A549 (cell line): Measurements from ENCODE around the gene CD8B. TPM values are rescaled to one million over a fixed set of nuclear protein-coding genes. Genes with fewer than 3 reads are reported as not detected.
A peak's percentile ranks its signal among the peaks of the same experiment; 100 is the strongest.

Experiments used
- ATAC-seq, 2 experiments: fragments of 200-7000 bp in 1 of 2; fragments of >200 bp in 1 of 2; cut with Nextera tagmentation in 1 of 2; cut with Tn5 transposase in 1 of 2; 3 replicates each; pipeline versions ENCODE4 v1.8.0 to v1.9.1; 2018 to 2020; ENCODE audit warnings: mild to moderate bottlenecking in 1 of 2, moderate library complexity in 1 of 2
- CTCF ChIA-PET: fragments of 300-600 bp; sonication (Branson Sonifier 250); formaldehyde crosslinking; extraction: SDS; loops from one replicate; lab custom pipeline; 2021; ENCODE audit warnings: antibody characterized with exemption, inconsistent platforms; lab: Yijun Ruan, JAX
- POLR2A ChIA-PET: fragments of 350-600 bp; formaldehyde crosslinking; extraction: SDS; loops from one replicate; lab custom pipeline; 2021; ENCODE audit warnings: antibody characterized with exemption, inconsistent platforms; lab: Yijun Ruan, JAX
- DNase-seq, 2 experiments: peaks; one replicate each; pipeline versions ENCODE4 v3.0.0 to v3.0.0-alpha.2; 2011 to 2016; ENCODE audit warnings: low read depth in 1 of 2, low spot score in 1 of 2
- FAIRE-seq: peaks from 2 replicates; lab custom pipeline; 2011; peaks lifted over from hg19 to GRCh38; lab: Jason Lieb, UNC
- H3K27ac ChIP-seq, 2 experiments: fragments of >200 bp; sonication (Bioruptor Twin); formaldehyde crosslinking; 3 replicates each; pipeline ENCODE4 v1.5.1; 2016 to 2017
- H3K4me1 ChIP-seq: fragments of >200 bp; sonication (Bioruptor Twin); formaldehyde crosslinking; 3 replicates; pipeline ENCODE4 v1.6.1; 2016
- H3K4me2 ChIP-seq: fragments of >200 bp; sonication (Bioruptor Twin); formaldehyde crosslinking; 3 replicates; pipeline ENCODE4 v1.6.1; 2016
- H3K4me3 ChIP-seq: fragments of >200 bp; sonication (Bioruptor Twin); formaldehyde crosslinking; 3 replicates; pipeline ENCODE4 v1.5.1; 2016
- H3K9me3 ChIP-seq: fragments of >200 bp; sonication (Bioruptor Twin); formaldehyde crosslinking; 3 replicates; pipeline ENCODE4 v1.6.1; 2016
- BHLHE40 ChIP-seq: IDR thresholded peaks from 2 replicates; pipeline ENCODE4 v1.6.1; 2012; ENCODE audit warnings: low read depth, low read length, inconsistent platforms
- CBX8 ChIP-seq: fragments of 200-600 bp; sonication (generic); IDR thresholded peaks from 2 replicates; pipeline ENCODE4 v1.6.1; 2016
- CHD2 ChIP-seq: fragments of 150-350 bp; IDR thresholded peaks from 2 replicates; pipeline ENCODE4 v1.6.1; 2014; ENCODE audit warnings: low read length; ENCODE audit not compliant: partially characterized antibody
- CHD4 ChIP-seq: fragments of 200-600 bp; sonication (generic); IDR thresholded peaks from 2 replicates; pipeline ENCODE4 v1.6.1; 2016; ENCODE audit warnings: antibody characterized with exemption, mild to moderate bottlenecking, borderline replicate concordance
- ESRRA ChIP-seq: fragments of 150-350 bp; IDR thresholded peaks from 2 replicates; pipeline ENCODE4 v1.6.1; 2014; ENCODE audit warnings: mild to moderate bottlenecking, low read length, borderline replicate concordance
- GATA3 ChIP-seq: IDR thresholded peaks from 2 replicates; pipeline ENCODE4 v1.6.1; 2012; ENCODE audit warnings: borderline replicate concordance
- HEYL ChIP-seq: fragments of 250-450 bp; sonication (Bioruptor Pico); IDR thresholded peaks from 2 replicates; pipeline ENCODE4 v1.8.0; 2021; ENCODE audit warnings: mild to moderate bottlenecking, moderate library complexity
- HOXB5 ChIP-seq: fragments of 250-450 bp; sonication (Bioruptor Pico); IDR thresholded peaks from 2 replicates; pipeline ENCODE4 v1.5.0; 2020; ENCODE audit warnings: mild to moderate bottlenecking, moderate library complexity
- MAFK ChIP-seq: fragments of 450-650 bp; IDR thresholded peaks from 2 replicates; pipeline ENCODE4 v1.6.1; 2014; ENCODE audit not compliant: partially characterized antibody
- PHF8 ChIP-seq: fragments of 200-600 bp; sonication (generic); IDR thresholded peaks from 2 replicates; pipeline ENCODE4 v1.6.1; 2016; ENCODE audit warnings: low read depth, mild to moderate bottlenecking, antibody characterized with exemption, moderate library complexity, borderline replicate concordance
- POLR2A ChIP-seq: IDR thresholded peaks from 2 replicates; pipeline ENCODE4 v1.6.1; 2012; ENCODE audit warnings: mild to moderate bottlenecking, low read length
- POLR2AphosphoS2 ChIP-seq: conservative IDR thresholded peaks from 2 replicates; pipeline ENCODE4 v1.6.1; 2012; ENCODE audit warnings: low read length, improper control_type of control experiment, inconsistent platforms
- RNF2 ChIP-seq: fragments of 200-600 bp; sonication (generic); IDR thresholded peaks from 2 replicates; pipeline ENCODE4 v1.6.1; 2016; ENCODE audit warnings: low read depth, mild to moderate bottlenecking, antibody characterized with exemption, moderate library complexity, borderline replicate concordance
- SMC3 ChIP-seq: fragments of >200 bp; sonication (Bioruptor Twin); formaldehyde crosslinking; IDR thresholded peaks from 3 replicates; pipeline ENCODE4 v1.6.1; 2018; ENCODE audit warnings: inconsistent platforms
- SREBF2 ChIP-seq: fragments of 450-650 bp; IDR thresholded peaks from 2 replicates; pipeline ENCODE4 v1.6.1; 2014; ENCODE audit warnings: mild to moderate bottlenecking, moderate library complexity
- TFCP2L1 ChIP-seq: fragments of 250-450 bp; sonication (Bioruptor Pico); IDR thresholded peaks from 2 replicates; pipeline ENCODE4 v1.5.0; 2021; ENCODE audit warnings: mild to moderate bottlenecking
- ZFP36 ChIP-seq: fragments of 450-650 bp; IDR thresholded peaks from 2 replicates; pipeline ENCODE4 v1.6.1; 2014; ENCODE audit warnings: borderline replicate concordance; ENCODE audit not compliant: partially characterized antibody
- WGBS: methylation state at CpG from one replicate; pipeline ENCODE4 v1.1.6; 2017; ENCODE audit errors: missing lambda C conversion rate; 5-methylcytosine and 5-hydroxymethylcytosine counted together
- polyA plus RNA-seq, 4 experiments: library from polyadenylated mRNA; depleted of rRNA in 3 of 4; stranded (reverse); fragments of >200 nt; fragmentation: RNase III in 1 of 4; extraction: RNeasy Plus Mini Kit Qiagen cat#74134 plus additional on column Dnase treatment in 1 of 4; gene quantifications; 2 replicates in 3 of 4; 3 replicates in 1 of 4; pipeline ENCODE4 v1.2.3, GENCODE V29; 2011 to 2017
- TF ChIP-seq, protein P1 (sequence below): fragments of 250-450 bp; sonication (Bioruptor Pico); IDR thresholded peaks from 2 replicates; pipeline ENCODE4 v1.5.0; 2020; ENCODE audit warnings: low read depth, mild to moderate bottlenecking, moderate library complexity
- TF ChIP-seq, protein P2 (sequence below): fragments of >200 bp; sonication (Bioruptor Twin); formaldehyde crosslinking; IDR thresholded peaks from 3 replicates; pipeline ENCODE4 v1.5.1; 2016
- TF ChIP-seq, protein P3 (sequence below): fragments of 200-600 bp; sonication (generic); IDR thresholded peaks from 2 replicates; pipeline ENCODE4 v1.6.1; 2016; ENCODE audit warnings: antibody characterized with exemption, mild to moderate bottlenecking, moderate library complexity
- TF ChIP-seq, protein P4 (sequence below): fragments of >200 bp; sonication (Bioruptor Twin); formaldehyde crosslinking; IDR thresholded peaks from 3 replicates; pipeline ENCODE4 v1.6.1; 2016

The CD8B gene
- polyA plus RNA-seq, 2 of the 4 experiments (the other 2 are of a cell fraction) = not detected

DNA sequence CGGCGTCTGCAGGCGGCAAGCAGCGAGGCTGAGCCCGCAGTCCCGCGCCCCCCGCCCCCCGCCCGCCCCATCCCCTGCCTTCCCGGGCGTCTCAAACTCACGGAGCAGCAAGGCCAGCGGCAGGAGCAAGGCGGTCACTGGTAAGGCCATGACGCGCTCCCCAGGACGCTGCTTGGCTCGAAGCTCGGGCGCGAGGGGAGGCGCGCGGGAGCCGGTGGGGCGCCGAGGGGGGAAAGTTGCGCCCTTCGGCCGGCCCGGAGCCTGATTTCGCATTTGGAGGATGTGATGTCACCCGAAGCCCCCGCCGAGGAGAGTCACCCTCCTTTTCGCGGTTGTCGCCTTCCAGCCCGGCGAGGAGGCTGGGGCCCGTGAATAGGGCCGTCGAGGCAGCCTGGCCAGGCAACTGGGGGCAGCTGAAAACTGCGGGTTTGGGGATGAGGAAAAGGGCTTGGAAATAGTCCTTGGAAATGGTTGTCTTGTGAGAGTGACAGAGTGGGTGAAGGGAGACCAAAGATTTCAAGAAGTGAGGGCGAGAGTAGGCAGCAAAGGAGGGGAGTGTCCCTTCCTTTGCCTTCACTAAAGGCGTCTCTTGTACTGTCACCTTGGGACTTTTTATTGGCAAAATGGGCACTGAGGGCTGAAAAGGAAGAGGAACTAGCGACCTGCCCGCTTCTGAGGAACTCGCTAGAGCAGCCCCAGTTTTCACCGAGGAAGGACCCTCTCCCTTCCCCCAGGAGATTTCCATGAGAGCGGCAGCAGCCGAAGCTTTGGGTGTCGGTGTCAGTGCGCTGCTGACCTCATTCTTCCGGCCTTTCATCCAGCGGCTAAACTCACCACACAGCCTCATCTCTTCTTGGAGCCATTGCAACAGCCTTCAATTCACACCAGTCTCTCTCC lies 70.8 kb downstream of the CD8B start, which contains the start of gene CD8A:
TSS of gene CD8A (minus strand) at position 238 of the 897 bp plus-strand sequence. CDS start at position 150, 88 bp downstream.
- H3K4me3 ChIP-seq = peak within 1 kb of the TSS; percentile 31
- H3K27ac ChIP-seq = no peak within 1 kb of the TSS
- FAIRE-seq (no peak), DNase-seq (no peak), ATAC-seq (peak in 1 of 2 experiments; percentile 40; a peak in 3 of 6 replicates)
- POLR2A ChIA-PET = interaction anchor here (0.6 kb wide), 1 partner anchor 143 kb away, joined by 4 read pairs; no protein-coding TSS in a partner anchor
- 58% methylated on average over 19 of the region's 57 CpGs for WGBS
- peaks cover 19% of the 10 kb centered on the region; the same call in 2 of the 3 replicates for H3K4me1 ChIP-seq
- TF ChIP-seq, protein P1, sequence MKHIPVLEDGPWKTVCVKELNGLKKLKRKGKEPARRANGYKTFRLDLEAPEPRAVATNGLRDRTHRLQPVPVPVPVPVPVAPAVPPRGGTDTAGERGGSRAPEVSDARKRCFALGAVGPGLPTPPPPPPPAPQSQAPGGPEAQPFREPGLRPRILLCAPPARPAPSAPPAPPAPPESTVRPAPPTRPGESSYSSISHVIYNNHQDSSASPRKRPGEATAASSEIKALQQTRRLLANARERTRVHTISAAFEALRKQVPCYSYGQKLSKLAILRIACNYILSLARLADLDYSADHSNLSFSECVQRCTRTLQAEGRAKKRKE (CRISPR knock-in tag) = no peak
- TF ChIP-seq ZFP36 = no peak
- no peak for TF ChIP-seq POLR2A
- TF ChIP-seq SMC3 = no peak
- TF ChIP-seq SREBF2 = no peak
- TF ChIP-seq CHD2 = no peak
- no peak for TF ChIP-seq CHD4
- TF ChIP-seq, protein P2, sequence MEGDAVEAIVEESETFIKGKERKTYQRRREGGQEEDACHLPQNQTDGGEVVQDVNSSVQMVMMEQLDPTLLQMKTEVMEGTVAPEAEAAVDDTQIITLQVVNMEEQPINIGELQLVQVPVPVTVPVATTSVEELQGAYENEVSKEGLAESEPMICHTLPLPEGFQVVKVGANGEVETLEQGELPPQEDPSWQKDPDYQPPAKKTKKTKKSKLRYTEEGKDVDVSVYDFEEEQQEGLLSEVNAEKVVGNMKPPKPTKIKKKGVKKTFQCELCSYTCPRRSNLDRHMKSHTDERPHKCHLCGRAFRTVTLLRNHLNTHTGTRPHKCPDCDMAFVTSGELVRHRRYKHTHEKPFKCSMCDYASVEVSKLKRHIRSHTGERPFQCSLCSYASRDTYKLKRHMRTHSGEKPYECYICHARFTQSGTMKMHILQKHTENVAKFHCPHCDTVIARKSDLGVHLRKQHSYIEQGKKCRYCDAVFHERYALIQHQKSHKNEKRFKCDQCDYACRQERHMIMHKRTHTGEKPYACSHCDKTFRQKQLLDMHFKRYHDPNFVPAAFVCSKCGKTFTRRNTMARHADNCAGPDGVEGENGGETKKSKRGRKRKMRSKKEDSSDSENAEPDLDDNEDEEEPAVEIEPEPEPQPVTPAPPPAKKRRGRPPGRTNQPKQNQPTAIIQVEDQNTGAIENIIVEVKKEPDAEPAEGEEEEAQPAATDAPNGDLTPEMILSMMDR = no peak
- TF ChIP-seq RNF2 = no peak
- H3K9me3 ChIP-seq = 0 out of 3 replicates have a peak, but pooled peaks cover 1% of the 10 kb centered on the region
- CTCF ChIA-PET = interaction anchor here (0.5 to 2.4 kb wide), 3 partner anchors 13 to 26 kb away, joined by 3 to 13 read pairs (median 6); no protein-coding TSS in a partner anchor
- H3K4me2 ChIP-seq = peak within 1 kb of the TSS; percentile 80

DNA sequence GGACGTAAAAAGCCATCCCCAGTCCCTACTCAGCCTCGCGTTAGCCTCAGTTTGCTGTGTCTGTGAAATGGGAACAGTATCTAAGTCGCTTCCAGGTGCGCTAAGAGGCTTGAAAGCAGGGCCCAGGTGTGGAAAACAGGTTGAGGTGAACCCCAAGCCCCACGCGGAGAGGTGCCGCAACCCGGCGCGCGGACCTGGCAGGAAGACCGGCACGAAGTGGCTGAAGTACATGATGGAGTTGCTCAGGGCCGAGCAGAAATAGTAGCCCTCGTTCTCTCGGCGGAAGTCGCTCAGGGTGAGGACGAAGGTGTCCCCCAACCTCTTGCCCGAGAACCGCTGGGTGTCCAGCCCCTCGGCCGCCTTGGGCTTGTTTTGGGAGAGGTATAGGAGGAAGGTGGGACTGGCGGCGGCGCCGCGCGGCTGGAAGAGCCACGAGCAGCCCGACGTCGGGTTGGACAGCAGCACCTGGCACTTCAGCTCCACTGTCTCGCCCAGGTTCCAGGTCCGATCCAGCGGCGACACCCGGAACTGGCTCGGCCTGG lies 71.5 kb downstream of the CD8B start:
- peak overlapping the region; percentile 31 for H3K4me3 ChIP-seq

DNA sequence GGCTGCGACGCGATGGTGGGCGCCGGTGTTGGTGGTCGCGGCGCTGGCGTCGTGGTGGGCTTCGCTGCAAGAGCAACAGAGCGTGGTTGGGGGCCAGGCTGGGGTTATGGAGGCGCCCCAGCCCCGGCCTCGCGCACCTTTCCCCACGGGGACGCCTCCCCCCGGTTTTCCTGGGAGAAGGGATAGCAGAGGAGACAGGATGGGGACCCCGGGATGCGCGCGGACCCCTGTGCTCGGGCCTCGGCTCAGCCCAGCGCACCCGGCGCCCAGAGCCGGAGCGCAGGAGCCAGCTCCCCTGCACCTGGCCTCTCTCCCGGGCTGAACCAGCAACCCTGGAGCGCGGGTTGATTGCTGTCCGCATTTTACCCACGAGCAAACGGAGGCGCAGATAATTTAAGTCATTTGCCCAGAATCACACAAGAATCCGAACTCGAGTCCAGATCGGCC lies 72.0 kb downstream of the CD8B start:
- 41% methylated on average over 39 of the region's 40 CpGs for WGBS
- CTCF ChIA-PET = interaction anchor here (1.0 kb wide), 1 partner anchor 12 kb away, joined by 3 read pairs; no protein-coding TSS in a partner anchor

More for the DNA sequence above, 71.5 kb downstream of the CD8B start:
- Histone ChIP-seq H3K27ac (no peak overlapping the region), H3K4me2 (peak overlapping the region; percentile 80), H3K9me3 (no peaks in the 10 kb centered on the region), H3K4me1 (peaks cover 19% of the 10 kb centered on the region; the same call in 2 of the 3 replicates)
- FAIRE-seq (no peak), ATAC-seq (peak in 1 of 2 experiments; percentile 57; a peak in 4 of 6 replicates), DNase-seq (peak in 1 of 2 experiments; percentile 7)
- no peak for TF ChIP-seq GATA3
- ChIA-PET POLR2A (no interaction called here), CTCF (interaction anchor here (2.4 kb wide), 1 partner anchor 18 kb away, joined by 13 read pairs; no protein-coding TSS in a partner anchor)
- WGBS = 31% methylated on average over 35 of the region's 40 CpGs

More for the DNA sequence above, 72.0 kb downstream of the CD8B start:
- TF ChIP-seq, protein P3, sequence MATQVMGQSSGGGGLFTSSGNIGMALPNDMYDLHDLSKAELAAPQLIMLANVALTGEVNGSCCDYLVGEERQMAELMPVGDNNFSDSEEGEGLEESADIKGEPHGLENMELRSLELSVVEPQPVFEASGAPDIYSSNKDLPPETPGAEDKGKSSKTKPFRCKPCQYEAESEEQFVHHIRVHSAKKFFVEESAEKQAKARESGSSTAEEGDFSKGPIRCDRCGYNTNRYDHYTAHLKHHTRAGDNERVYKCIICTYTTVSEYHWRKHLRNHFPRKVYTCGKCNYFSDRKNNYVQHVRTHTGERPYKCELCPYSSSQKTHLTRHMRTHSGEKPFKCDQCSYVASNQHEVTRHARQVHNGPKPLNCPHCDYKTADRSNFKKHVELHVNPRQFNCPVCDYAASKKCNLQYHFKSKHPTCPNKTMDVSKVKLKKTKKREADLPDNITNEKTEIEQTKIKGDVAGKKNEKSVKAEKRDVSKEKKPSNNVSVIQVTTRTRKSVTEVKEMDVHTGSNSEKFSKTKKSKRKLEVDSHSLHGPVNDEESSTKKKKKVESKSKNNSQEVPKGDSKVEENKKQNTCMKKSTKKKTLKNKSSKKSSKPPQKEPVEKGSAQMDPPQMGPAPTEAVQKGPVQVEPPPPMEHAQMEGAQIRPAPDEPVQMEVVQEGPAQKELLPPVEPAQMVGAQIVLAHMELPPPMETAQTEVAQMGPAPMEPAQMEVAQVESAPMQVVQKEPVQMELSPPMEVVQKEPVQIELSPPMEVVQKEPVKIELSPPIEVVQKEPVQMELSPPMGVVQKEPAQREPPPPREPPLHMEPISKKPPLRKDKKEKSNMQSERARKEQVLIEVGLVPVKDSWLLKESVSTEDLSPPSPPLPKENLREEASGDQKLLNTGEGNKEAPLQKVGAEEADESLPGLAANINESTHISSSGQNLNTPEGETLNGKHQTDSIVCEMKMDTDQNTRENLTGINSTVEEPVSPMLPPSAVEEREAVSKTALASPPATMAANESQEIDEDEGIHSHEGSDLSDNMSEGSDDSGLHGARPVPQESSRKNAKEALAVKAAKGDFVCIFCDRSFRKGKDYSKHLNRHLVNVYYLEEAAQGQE = no peak
- TF ChIP-seq PHF8 (no peak), HOXB5 (no peak), POLR2AphosphoS2 (no peak), SREBF2 (no peak), ESRRA (no peak), CHD4 (no peak), CBX8 (no peak), HEYL (no peak), BHLHE40 (no peak), CHD2 (no peak), MAFK (no peak), TFCP2L1 (CRISPR knock-in tag) (no peak)
- TF ChIP-seq, protein P4, sequence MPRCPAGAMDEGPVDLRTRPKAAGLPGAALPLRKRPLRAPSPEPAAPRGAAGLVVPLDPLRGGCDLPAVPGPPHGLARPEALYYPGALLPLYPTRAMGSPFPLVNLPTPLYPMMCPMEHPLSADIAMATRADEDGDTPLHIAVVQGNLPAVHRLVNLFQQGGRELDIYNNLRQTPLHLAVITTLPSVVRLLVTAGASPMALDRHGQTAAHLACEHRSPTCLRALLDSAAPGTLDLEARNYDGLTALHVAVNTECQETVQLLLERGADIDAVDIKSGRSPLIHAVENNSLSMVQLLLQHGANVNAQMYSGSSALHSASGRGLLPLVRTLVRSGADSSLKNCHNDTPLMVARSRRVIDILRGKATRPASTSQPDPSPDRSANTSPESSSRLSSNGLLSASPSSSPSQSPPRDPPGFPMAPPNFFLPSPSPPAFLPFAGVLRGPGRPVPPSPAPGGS = no peak
- ATAC-seq (no peak), FAIRE-seq (no peak), DNase-seq (no peak)
- POLR2A ChIA-PET = no interaction called here
- Histone ChIP-seq H3K4me2 (peak overlapping the region; percentile 80), H3K9me3 (no peaks in the 10 kb centered on the region), H3K27ac (no peak overlapping the region), H3K4me1 (peaks cover 19% of the 10 kb centered on the region; the same call in 2 of the 3 replicates), H3K4me3 (peak overlapping the region; percentile 31; the same call in 2 of the 3 replicates)
